Measurements from ENCODE around the gene TMED7. TPM values are rescaled to one million over a fixed set of nuclear protein-coding genes. Genes with fewer than 3 reads are reported as not detected.

TMED7 gene
- total and polyA plus RNA-seq, 2 of the 8 experiments (the other 6 are each of a cell fraction or from before 2014, with no cell fraction given), result 43.8 to 75.2 TPM

GRCh38 chr5:115644046-115644445 is 18.2 kb upstream of the TMED7 start:
- H3K18ac ChIP-seq (ENCODE audit: extremely low read depth, low read length), result no peak overlapping the region
- no peaks in the 10 kb centered on the region; the same call in 1 of the 2 replicates for H3K23me2 ChIP-seq (ENCODE audit: low read depth, low read length)
- H2AK5ac ChIP-seq (ENCODE audit: low read depth, low read length), result no peak overlapping the region
- no peak overlapping the region for H2BK5ac ChIP-seq (ENCODE audit: low read depth, low read length)
- H4K8ac ChIP-seq (ENCODE audit: extremely low read depth, insufficient read depth, low read length), result no peak overlapping the region
- H3K9me3 ChIP-seq (ENCODE audit: insufficient read depth in 2 of 2, low read depth in 1 of 2, low read length in 1 of 2), result no peaks in the 10 kb centered on the region
- no peak overlapping the region for H2BK20ac ChIP-seq (ENCODE audit: low read length)
- H3K4me1 ChIP-seq (replicated peaks in 1 of 4; ENCODE audit: control insufficient read depth in 3 of 4, insufficient read depth in 4 of 4, low read length in 3 of 4), result no peaks in the 10 kb centered on the region
- ChIA-PET CTCF (ENCODE audit: partially characterized antibody) (interaction anchor here (2.8 kb wide), 1 partner anchor 9 kb away, joined by 16 read pairs; no protein-coding TSS in a partner anchor), POLR2A (ENCODE audit: partially characterized antibody) (no interaction called here)
- H3K56ac ChIP-seq (replicated peaks; ENCODE audit: insufficient read length, low read depth, low read length), result no peak overlapping the region
- H3K27ac ChIP-seq (ENCODE audit: low read depth, low read length), result no peak overlapping the region
- H3K9ac ChIP-seq (replicated peaks in 1 of 4; ENCODE audit: extremely low read depth in 1 of 4, low read depth in 3 of 4, low read length in 3 of 4), result no peak overlapping the region
- H4K91ac ChIP-seq (replicated peaks; ENCODE audit: insufficient read length, low read length), result no peak overlapping the region
- 89% methylated on average over 2 of the region's 2 CpGs; no CpG with 5 or more reads in 1 of the 2 experiments for WGBS, 2 experiments (ENCODE audit: extremely low coverage in 1 of 2, insufficient coverage in 1 of 2, insufficient read length in 1 of 2, insufficient replicate concordance in 2 of 2, low coverage in 1 of 2, low lambda C conversion rate in 2 of 2, missing lambda C conversion rate in 1 of 2)
- no peak overlapping the region for H3K23ac ChIP-seq (ENCODE audit: insufficient read length)
- H2BK15ac ChIP-seq (ENCODE audit: low read length), result no peak overlapping the region
- no peak overlapping the region for H3K4me2 ChIP-seq (ENCODE audit: insufficient read depth in 1 of 2, low read depth in 2 of 2, low read length in 2 of 2)
- no peak overlapping the region for H3K4me3 ChIP-seq (ENCODE audit: extremely low read depth in 1 of 4, insufficient read depth in 2 of 4, low read depth in 3 of 4, low read length in 4 of 4)
- DNase-seq (ENCODE audit: low read depth in 1 of 2, low spot score in 2 of 2) (no peak), FAIRE-seq (no peak)
- H2BK12ac ChIP-seq (ENCODE audit: low read depth, low read length), result no peak overlapping the region
- H4K5ac ChIP-seq (ENCODE audit: insufficient read length, low read depth, low read length), result no peak overlapping the region
- H3K14ac ChIP-seq (ENCODE audit: insufficient read length), result no peak overlapping the region
- H2AFZ ChIP-seq (ENCODE audit: low read length), result no peak overlapping the region
- no peaks in the 10 kb centered on the region for H4K20me1 ChIP-seq (replicated peaks in 1 of 2; ENCODE audit: control insufficient read depth in 1 of 2, insufficient read depth in 2 of 2, low read length in 2 of 2)
- no peaks in the 10 kb centered on the region for H3K36me3 ChIP-seq (ENCODE audit: control insufficient read depth in 2 of 4, insufficient read depth in 4 of 4, low read length in 3 of 4)
- H3K4ac ChIP-seq (replicated peaks; ENCODE audit: insufficient read length, low read depth, low read length), result no peak overlapping the region
- H3K27me3 ChIP-seq (replicated peaks in 1 of 4; ENCODE audit: control insufficient read depth in 3 of 4, extremely low read depth in 1 of 4, insufficient read depth in 3 of 4, low read length in 3 of 4), result no peaks in the 10 kb centered on the region
- no peaks in the 10 kb centered on the region for H3K79me2 ChIP-seq (ENCODE audit: control insufficient read depth in 1 of 2, insufficient read depth in 2 of 2, low read length in 2 of 2)
- H2BK120ac ChIP-seq (replicated peaks; ENCODE audit: low read depth, low read length), result no peak overlapping the region
- TF ChIP-seq USF2 (IDR thresholded peaks at IDR 0.05; ENCODE audit: low read length), result no peak
- no peaks in the 10 kb centered on the region for H3K79me1 ChIP-seq (ENCODE audit: low read depth, low read length)
